H9 (cell line): ENCODE data around the gene RNF214. TPM values are rescaled to one million over a fixed set of nuclear protein-coding genes. Genes with fewer than 3 reads are reported as not detected.

Source experiments
- DNase-seq: peaks from one replicate; pipeline ENCODE4 v3.0.0-alpha.2; 2017
- H2AFZ ChIP-seq: one replicate; pipeline ENCODE4 v1.6.1; 2013; ENCODE audit warnings: mild to moderate bottlenecking, low read length, control low read depth, moderate library complexity
- H2AK5ac ChIP-seq: 2 replicates; pipeline ENCODE4 v1.6.1; 2013; ENCODE audit warnings: low read length, control low read depth, mixed read lengths; ENCODE audit not compliant: insufficient read length
- H2BK120ac ChIP-seq: one replicate; pipeline ENCODE4 v1.6.1; 2013; ENCODE audit warnings: low read depth, mild to moderate bottlenecking, low read length, control low read depth, inconsistent platforms; ENCODE audit not compliant: poor library complexity, severe bottlenecking
- H2BK12ac ChIP-seq: 2 replicates; pipeline ENCODE4 v1.6.1; 2013; ENCODE audit warnings: low read length, control low read depth, mixed read lengths, low read depth; ENCODE audit not compliant: insufficient read length
- H2BK15ac ChIP-seq: 2 replicates; pipeline ENCODE4 v1.6.1; 2013; ENCODE audit warnings: low read depth, low read length, control low read depth
- H2BK20ac ChIP-seq: one replicate; pipeline ENCODE4 v1.6.1; 2013; ENCODE audit warnings: low read depth, mild to moderate bottlenecking, low read length, control low read depth, inconsistent platforms; ENCODE audit not compliant: poor library complexity, severe bottlenecking
- H2BK5ac ChIP-seq: 2 replicates; pipeline ENCODE4 v1.6.1; 2013; ENCODE audit warnings: low read length, control low read depth, mixed read lengths; ENCODE audit not compliant: insufficient read length
- H3K14ac ChIP-seq: 2 replicates; pipeline ENCODE4 v1.6.1; 2013; ENCODE audit warnings: low read length, control low read depth; ENCODE audit not compliant: insufficient read depth
- H3K18ac ChIP-seq: 2 replicates; pipeline ENCODE4 v1.6.1; 2013; ENCODE audit warnings: low read depth, mild to moderate bottlenecking, mixed read lengths, low read length, control low read depth; ENCODE audit not compliant: insufficient read length
- H3K23ac ChIP-seq: 2 replicates; pipeline ENCODE4 v1.6.1; 2013; ENCODE audit warnings: low read length, control low read depth, mixed read lengths, low read depth; ENCODE audit not compliant: insufficient read length
- H3K23me2 ChIP-seq: 2 replicates; pipeline ENCODE4 v1.6.1; 2013; ENCODE audit warnings: low read depth, mild to moderate bottlenecking, mixed read lengths, low read length, control low read depth; ENCODE audit not compliant: insufficient read length, poor library complexity, severe bottlenecking
- H3K27ac ChIP-seq: 2 replicates; pipeline ENCODE4 v1.5.1; 2013; ENCODE audit warnings: low read length, control low read depth, mixed read lengths, low read depth; ENCODE audit not compliant: insufficient read length
- H3K27me3 ChIP-seq: 2 replicates; pipeline ENCODE4 v1.6.1; 2013; ENCODE audit warnings: low read length, control low read depth, inconsistent platforms; ENCODE audit not compliant: insufficient read depth
- H3K4ac ChIP-seq: 2 replicates; pipeline ENCODE4 v1.6.1; 2013; ENCODE audit warnings: low read depth, mild to moderate bottlenecking, control low read depth, inconsistent platforms, low read length, moderate library complexity
- H3K4me1 ChIP-seq: 2 replicates; pipeline ENCODE4 v1.6.1; 2013; ENCODE audit warnings: low read length, control low read depth, inconsistent platforms; ENCODE audit not compliant: insufficient read depth
- H3K4me2 ChIP-seq: 2 replicates; pipeline ENCODE4 v1.6.1; 2013; ENCODE audit warnings: low read length, control low read depth, mixed read lengths; ENCODE audit not compliant: insufficient read length, insufficient read depth
- H3K56ac ChIP-seq: 2 replicates; pipeline ENCODE4 v1.6.1; 2013; ENCODE audit warnings: low read depth, mild to moderate bottlenecking, mixed read lengths, low read length, control low read depth; ENCODE audit not compliant: insufficient read length
- H3K79me1 ChIP-seq: 2 replicates; pipeline ENCODE4 v1.6.1; 2013; ENCODE audit warnings: low read depth, mild to moderate bottlenecking, moderate library complexity, low read length, control low read depth, inconsistent platforms; ENCODE audit not compliant: insufficient read depth, poor library complexity, severe bottlenecking
- H3K79me2 ChIP-seq: 2 replicates; pipeline ENCODE4 v1.6.1; 2013; ENCODE audit warnings: low read length, control low read depth, inconsistent platforms; ENCODE audit not compliant: insufficient read depth
- H3K9ac ChIP-seq: 2 replicates; pipeline ENCODE4 v1.6.1; 2013; ENCODE audit warnings: low read length, control low read depth, mixed read lengths; ENCODE audit not compliant: insufficient read length; ENCODE audit errors: extremely low read depth
- H3K9me3 ChIP-seq: one replicate; pipeline ENCODE4 v1.6.1; 2013; ENCODE audit warnings: low read depth, low read length, inconsistent platforms; ENCODE audit not compliant: control insufficient read depth
- H3T11ph ChIP-seq: one replicate; pipeline ENCODE4 v1.6.1; 2013; ENCODE audit warnings: mild to moderate bottlenecking, low read length, control low read depth, inconsistent platforms
- H4K20me1 ChIP-seq: one replicate; pipeline ENCODE4 v1.6.1; 2013; ENCODE audit not compliant: control insufficient read depth, insufficient read length, insufficient read depth
- H4K5ac ChIP-seq: 2 replicates; pipeline ENCODE4 v1.6.1; 2013; ENCODE audit warnings: low read depth, mild to moderate bottlenecking, mixed read lengths, low read length, control low read depth; ENCODE audit not compliant: insufficient read length
- H4K8ac ChIP-seq: replicated peaks from 2 replicates; pipeline ENCODE4 v1.6.1; 2013; ENCODE audit warnings: low read length, control low read depth, mixed read lengths, low read depth; ENCODE audit not compliant: insufficient read length
- H4K91ac ChIP-seq: 2 replicates; pipeline ENCODE4 v1.6.1; 2013; ENCODE audit warnings: low read depth, mild to moderate bottlenecking, moderate library complexity, mixed read lengths, low read length, control low read depth; ENCODE audit not compliant: insufficient read length
- H3K27ac Mint-ChIP-seq, 3 experiments: 2 replicates in 2 of 3; 3 replicates in 1 of 3; pipeline ENCODE4 v1.8.0; 2020 to 2021; ENCODE audit warnings: mixed read lengths in 3 of 3, mild to moderate bottlenecking in 1 of 3, moderate library complexity in 1 of 3
- H3K27me3 Mint-ChIP-seq: 2 replicates; pipeline ENCODE4 v1.8.0; 2021; ENCODE audit warnings: low read depth, mild to moderate bottlenecking, moderate library complexity, mixed read lengths
- H3K36me3 Mint-ChIP-seq, 3 experiments: 2 replicates in 2 of 3; 3 replicates in 1 of 3; pipeline ENCODE4 v1.8.0; 2020 to 2021; ENCODE audit warnings: low read depth in 3 of 3, mixed read lengths in 3 of 3; ENCODE audit not compliant: insufficient read depth in 1 of 3
- H3K4me1 Mint-ChIP-seq, 2 experiments: 2 replicates each; pipeline ENCODE4 v1.8.0; 2020; ENCODE audit warnings: mixed read lengths in 2 of 2
- H3K4me3 Mint-ChIP-seq, 2 experiments: 2 replicates in 1 of 2; 3 replicates in 1 of 2; pipeline ENCODE4 v1.8.0; 2020 to 2021; ENCODE audit warnings: mild to moderate bottlenecking in 2 of 2, mixed read lengths in 2 of 2, moderate library complexity in 1 of 2
- H3K9me3 Mint-ChIP-seq, 2 experiments: 2 replicates in 1 of 2; 3 replicates in 1 of 2; pipeline ENCODE4 v1.8.0; 2020; ENCODE audit warnings: mild to moderate bottlenecking in 2 of 2, mixed read lengths in 2 of 2, moderate library complexity in 1 of 2
- CTCF ChIP-seq: fragments of 200-600 bp; sonication (generic); conservative IDR thresholded peaks from 3 replicates; pipeline ENCODE4 v1.8.0; 2021; ENCODE audit warnings: antibody characterized with exemption, mild to moderate bottlenecking
- WGBS: extraction: QIAGEN DNeasy Blood & Tissue Kit; methylation state at CpG from one replicate; pipeline ENCODE4 v1.1.7; 2013; ENCODE audit warnings: missing lambda C conversion rate, low lambda C conversion rate, mixed read lengths; ENCODE audit not compliant: insufficient read length; ENCODE audit errors: extremely low coverage; 5-methylcytosine and 5-hydroxymethylcytosine counted together
- total RNA-seq: library from RNA; stranded (reverse); gene quantifications from 2 replicates; pipeline ENCODE4 v1.2.1, GENCODE V29; 2021

RNF214 gene
- total RNA-seq, 1 experiment from 2014 or later: 26.0 TPM

GRCh38 chr11:117203069-117203407 is 29.4 kb upstream of the RNF214 start:
- H3K4me1 ChIP-seq: no peaks in the 10 kb centered on the region
- H3K9me3 Mint-ChIP-seq: peaks cover 0 to 3% of the 10 kb centered on the region in 2 experiments; a peak in 1 of 5 replicates
- H4K5ac ChIP-seq: no peak overlapping the region
- H3T11ph ChIP-seq: no peak overlapping the region
- no peak for DNase-seq
- no peak overlapping the region for H4K91ac ChIP-seq
- no peaks in the 10 kb centered on the region for H3K79me1 ChIP-seq
- H3K79me2 ChIP-seq: peaks cover 3% of the 10 kb centered on the region; the same call in 1 of the 2 replicates
- H3K23me2 ChIP-seq: peaks cover 8% of the 10 kb centered on the region
- no peaks in the 10 kb centered on the region for H3K27me3 Mint-ChIP-seq
- no peaks in the 10 kb centered on the region for H3K27me3 ChIP-seq
- no peaks in the 10 kb centered on the region for H4K20me1 ChIP-seq
- no peaks in the 10 kb centered on the region for H3K9me3 ChIP-seq
- H3K4me2 ChIP-seq: no peak overlapping the region
- no peak overlapping the region; the same call in 1 of the 2 replicates for H3K14ac ChIP-seq
- no CpG with 5 or more reads among the region's 10 CpGs for WGBS
- H2BK120ac ChIP-seq: no peak overlapping the region
- H3K36me3 Mint-ChIP-seq: peaks cover 13 to 32% (median 29%) of the 10 kb centered on the region in 3 experiments; a peak in 6 of 7 replicates
- peaks cover 28 to 33% of the 10 kb centered on the region in 2 experiments for H3K4me1 Mint-ChIP-seq
- no peak overlapping the region for H3K18ac ChIP-seq
- H2AK5ac ChIP-seq: no peak overlapping the region
- H3K27ac Mint-ChIP-seq: no peak overlapping the region; a peak in 1 of 7 replicates
- no peak overlapping the region for H3K23ac ChIP-seq
- H3K4me3 Mint-ChIP-seq: no peak overlapping the region; a peak in 1 of 5 replicates
- no peak overlapping the region for H3K9ac ChIP-seq
- no peak overlapping the region for H2BK5ac ChIP-seq
- no peak overlapping the region for H3K4ac ChIP-seq
- no peak overlapping the region for H2BK12ac ChIP-seq
- H4K8ac ChIP-seq: no peak overlapping the region
- H2BK20ac ChIP-seq: no peak overlapping the region
- no peak overlapping the region for H3K56ac ChIP-seq
- H3K27ac ChIP-seq: no peak overlapping the region
- no peak for TF ChIP-seq CTCF
- no peak overlapping the region for H2BK15ac ChIP-seq
- no peak overlapping the region for H2AFZ ChIP-seq
